GM18502 (cell line): ENCODE measurements around the gene PLCH1.

Experiments used
- ATAC-seq: cut with Tn5 transposase; IDR thresholded peaks from one replicate; pipeline ENCODE4 v1.9.1; 2021; ENCODE audit warnings: mild to moderate bottlenecking; ENCODE audit not compliant: unreplicated experiment, poor library complexity

PLCH1 gene

GRCh38 chr3:155497930-155498647, 246.8 kb downstream of the PLCH1 start:
- no peak for ATAC-seq

DNA sequence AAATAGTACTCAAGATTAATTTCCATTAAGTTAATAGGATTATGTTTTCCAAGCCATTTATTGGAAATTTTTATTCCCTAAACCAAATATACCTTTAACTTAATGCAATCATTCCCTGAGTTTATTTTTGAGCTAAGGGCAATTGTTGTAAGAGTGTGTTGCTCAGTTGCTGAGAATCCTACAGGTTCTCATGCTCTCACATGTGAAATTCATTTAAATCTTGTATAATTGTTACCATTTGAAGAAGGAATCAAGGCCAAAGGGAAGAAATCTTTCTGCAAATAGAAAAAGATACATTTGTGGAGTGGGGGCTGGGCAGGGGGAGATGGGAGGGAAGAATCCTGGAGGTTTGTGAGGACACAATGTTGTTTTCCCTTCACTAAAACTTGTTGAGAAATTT, 248.7 kb downstream of the PLCH1 start:
- ATAC-seq, result no peak

DNA sequence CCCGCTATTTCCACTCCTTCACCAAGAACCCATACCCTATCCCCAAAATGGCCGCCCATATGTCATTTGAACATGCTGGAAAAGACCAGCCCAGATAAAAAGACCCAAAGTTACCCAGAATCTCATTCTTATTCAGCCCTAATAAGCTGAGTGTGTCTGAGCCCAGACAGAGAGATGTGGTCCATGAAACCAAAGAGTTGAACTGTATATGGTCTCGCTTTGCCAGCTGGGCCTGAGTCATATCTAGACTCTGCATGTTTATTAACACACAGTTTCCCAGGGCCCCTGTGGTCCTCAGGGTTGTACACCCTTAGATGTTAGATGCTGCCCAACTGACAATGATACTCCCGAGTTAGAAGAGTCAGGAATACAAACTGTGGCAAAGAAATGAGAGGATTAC, 249.5 kb downstream of the PLCH1 start:
- ATAC-seq, result peak; percentile 91

DNA sequence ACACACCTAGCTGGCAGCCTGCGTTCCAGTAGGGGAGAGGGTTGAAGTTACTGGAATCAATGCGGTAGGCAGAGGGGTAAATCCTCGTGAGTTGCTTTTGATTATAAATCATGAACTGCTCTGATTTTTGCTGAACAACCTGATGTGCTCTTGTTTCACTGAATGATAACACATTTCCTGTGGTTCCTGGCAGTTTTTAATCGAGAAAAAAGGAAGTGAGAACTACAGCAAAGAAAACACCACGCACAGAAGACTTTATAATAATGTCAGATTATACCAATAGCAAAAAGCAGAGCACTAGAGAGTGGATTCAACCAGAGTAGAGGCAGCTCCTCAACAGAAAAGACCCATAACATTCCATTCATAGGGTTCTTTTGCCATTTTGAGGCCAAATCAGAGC, 250.5 kb downstream of the PLCH1 start:
- ATAC-seq, result peak; percentile 60

DNA sequence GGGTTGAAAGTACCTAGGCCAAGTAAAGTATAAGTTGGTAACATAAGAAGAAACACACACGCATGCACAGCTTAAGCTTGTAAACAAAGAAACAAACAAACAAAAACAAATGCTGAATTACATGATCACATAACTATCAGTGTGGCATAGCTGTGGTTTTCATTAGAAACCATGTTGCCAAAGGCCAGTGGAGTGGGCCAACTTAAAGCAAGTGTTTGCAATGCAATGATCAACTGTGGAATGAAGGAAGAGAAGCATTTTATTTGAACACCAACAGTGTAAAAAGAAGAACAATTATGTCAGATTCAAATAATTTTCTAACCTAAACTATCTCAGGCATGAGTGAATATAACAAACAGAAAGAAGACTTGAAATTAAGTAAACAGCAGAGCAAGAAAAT, 252.0 kb downstream of the PLCH1 start:
- no peak for ATAC-seq

GRCh38 chr3:155491696-155492095, 253.2 kb downstream of the PLCH1 start:
- no peak for ATAC-seq

DNA sequence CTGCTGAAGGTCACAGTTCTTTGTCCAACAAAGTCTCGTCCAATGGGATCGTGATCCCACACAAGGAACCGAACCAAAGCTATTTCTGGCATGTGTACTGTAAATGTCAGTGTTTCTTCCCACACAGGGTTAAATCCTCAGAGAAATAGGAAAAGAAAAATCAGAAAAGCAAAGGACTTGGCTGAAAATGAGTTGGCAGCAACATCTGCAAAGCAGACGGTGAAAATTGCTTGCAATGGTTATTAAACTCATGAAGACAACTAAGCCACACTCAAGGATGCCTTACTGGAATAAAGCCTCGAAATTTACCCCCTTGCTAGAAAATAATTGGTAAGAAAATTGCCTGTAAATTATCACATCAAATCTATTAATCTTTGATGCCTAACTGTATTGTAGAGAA, 256.2 kb downstream of the PLCH1 start:
- ATAC-seq, result no peak

DNA sequence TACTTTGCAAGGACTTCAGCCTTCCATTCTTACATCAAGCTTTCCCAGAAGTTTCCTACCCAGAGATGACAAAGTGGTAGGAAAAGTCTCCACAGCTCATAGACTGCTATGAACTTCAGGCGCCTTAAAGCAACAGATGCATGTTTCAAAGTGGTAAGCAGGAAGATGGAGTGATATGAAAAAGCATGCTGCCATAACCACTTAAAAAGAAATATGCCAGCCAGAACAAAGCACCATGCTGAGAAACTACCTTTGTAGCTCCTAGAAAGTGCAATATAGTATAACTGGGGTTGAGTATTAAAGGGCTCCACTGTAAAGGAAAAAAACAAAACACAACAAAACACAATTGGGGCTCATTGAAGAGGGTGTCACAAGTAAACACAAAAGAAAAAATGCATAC, 259.0 kb downstream of the PLCH1 start:
- no peak for ATAC-seq

GRCh38 chr3:155481591-155481990, 263.3 kb downstream of the PLCH1 start:
- no peak for ATAC-seq

DNA sequence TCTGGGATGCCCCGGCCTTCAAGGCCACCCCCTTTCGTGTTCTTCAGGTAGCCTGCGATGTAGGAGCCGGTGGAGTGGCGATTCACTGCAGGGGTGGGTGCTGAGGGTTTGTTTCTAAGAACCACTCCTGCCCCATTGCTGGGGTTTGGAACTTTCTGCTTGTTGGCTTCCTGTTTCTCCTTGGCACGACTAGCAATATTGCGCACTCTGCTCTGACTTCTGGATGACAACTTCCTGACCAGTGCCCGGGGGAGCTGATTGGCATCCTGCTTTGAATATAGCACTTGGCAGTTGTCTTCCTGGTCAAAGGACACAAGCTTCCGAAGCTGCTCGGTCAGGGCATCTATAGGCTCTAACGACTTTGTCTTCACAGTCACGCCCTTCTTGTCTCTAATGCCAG, 263.8 kb downstream of the PLCH1 start:
- ATAC-seq, result no peak

DNA sequence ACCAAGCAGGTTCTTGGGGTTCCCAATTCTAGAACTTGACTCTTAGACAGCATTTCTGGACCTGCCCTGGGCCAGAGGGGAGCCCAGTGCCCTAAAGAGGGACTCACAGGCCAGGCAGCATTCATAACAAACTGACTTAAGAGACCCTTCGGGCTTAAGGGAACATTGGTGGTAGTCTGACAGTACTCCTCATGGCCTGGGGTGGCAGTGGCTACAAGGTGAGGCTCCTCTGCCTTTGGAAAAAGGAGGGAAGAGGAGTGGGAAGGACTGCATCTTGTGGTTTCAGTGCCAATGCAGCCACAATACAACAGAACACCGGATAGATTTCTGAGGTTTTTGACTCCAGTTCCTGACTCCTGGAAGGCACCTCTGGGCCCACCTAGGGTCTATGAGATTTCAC, 279.2 kb downstream of the PLCH1 start:
- ATAC-seq, result no peak

- no peak for ATAC-seq
These were observed 282.2 kb downstream of the PLCH1 start for GRCh38 chr3:155462672-155463071.

DNA sequence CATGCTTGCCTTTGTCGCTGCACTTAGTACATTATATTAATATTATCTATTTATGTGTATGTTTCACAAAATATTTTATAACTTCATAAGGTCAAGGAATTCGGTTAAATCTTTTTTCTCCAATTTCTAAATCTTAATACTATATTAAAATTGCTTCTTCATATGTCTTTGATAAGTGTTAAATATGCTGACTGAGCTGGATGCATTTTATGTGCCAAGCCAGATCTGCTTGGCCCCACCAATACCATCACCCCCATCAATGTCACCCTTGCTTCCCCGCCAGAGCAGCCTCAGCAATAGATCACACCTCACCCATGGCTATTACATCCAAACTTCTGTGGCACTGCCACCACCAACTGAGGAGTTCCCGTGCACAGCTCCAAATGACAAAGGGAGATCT, 287.3 kb downstream of the PLCH1 start:
- no peak for ATAC-seq

GRCh38 chr3:155455765-155456164, 289.1 kb downstream of the PLCH1 start:
- no peak for ATAC-seq

- no peak for ATAC-seq
These were observed 291.4 kb downstream of the PLCH1 start for GRCh38 chr3:155453512-155453911.

DNA sequence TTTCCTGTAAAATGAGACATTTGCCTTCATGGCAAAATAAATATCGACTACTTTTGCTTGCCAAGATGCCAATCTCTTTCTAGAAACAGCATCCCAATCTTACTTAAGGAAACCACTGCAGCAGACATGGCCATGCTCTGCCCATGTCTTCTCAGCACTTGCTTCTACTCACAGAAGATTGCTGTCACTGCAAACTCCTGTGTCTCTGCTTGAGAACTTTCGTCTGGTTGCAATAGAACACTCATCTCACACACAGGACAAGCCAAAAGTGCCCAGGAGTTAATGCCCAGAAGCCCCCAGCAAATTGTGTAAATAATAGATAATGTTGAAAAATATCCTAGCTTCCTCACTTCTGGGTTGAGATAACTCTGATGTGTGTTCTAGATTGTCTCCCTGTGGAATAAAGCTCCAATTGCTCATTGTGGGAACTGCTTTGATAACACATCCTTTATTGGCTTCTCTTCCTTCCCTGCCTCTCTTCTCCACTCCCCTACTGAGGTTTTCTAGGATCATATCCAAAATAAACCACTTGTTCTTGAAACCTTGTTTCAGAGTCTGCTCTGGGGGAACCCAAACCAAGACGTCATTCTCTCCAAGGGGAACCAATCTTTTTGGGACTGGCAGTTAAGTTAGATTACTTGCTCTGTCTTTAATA, 295.1 kb downstream of the PLCH1 start:
- ATAC-seq, result no peak

DNA sequence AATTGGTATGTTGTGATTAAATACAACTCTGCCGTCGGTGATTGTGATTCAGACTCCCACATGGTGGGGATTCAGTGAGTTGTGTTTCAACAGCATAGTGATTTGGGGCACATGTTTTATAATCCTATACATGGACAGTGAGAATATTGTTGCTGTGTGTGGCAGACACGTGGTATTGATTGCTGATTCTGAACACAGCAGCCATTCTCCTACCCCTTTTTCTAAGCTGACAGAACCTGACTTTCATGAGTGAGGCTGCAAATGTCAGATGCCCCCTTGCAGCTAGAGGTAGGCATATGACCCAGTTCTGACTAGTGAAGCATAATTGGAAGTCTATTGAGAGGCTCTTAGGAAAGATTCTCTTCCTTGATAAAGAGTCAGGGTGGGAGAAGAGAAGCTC, 296.3 kb downstream of the PLCH1 start:
- ATAC-seq, result no peak

- ATAC-seq, result no peak
These were observed 298.5 kb downstream of the PLCH1 start for GRCh38 chr3:155446366-155446765.

DNA sequence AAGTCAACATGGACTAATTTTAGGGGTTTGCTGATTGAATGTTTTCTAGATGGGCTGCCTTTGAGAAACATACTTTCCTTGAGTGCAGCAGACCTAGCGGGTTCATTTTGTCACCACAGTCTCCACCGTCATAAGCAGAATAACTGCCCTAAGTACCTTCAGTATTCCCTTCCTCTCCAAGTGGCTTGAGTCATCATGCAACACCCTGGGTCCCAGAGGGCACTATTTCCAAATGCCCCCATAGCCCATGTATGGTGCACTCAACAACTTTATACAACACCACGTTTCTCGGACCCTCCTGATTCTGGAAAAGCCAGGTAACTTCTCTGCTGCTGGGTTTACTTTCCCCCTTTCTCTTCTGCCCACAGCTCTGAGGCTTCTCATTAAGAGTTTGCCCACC, 300.1 kb downstream of the PLCH1 start:
- ATAC-seq, result no peak

DNA sequence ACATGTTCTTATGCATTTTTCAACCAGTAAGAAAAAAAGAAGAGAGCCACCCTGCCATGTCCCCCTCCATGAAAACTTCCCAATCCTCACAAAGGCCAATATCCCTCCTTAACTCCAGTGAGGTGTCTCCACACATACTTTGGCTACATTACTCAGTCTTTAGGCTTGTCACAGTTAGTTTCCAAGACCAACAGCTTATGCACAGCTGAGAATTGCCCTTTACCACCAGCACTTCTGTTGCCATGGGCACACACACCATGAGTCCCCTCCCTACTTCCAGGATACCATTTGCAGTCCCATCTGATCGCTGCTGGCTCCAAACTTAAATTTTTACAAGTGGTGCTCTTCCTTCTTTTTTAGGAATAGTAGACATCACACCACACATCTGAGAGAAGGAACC, 301.1 kb downstream of the PLCH1 start:
- no peak for ATAC-seq

- ATAC-seq, result no peak
These were observed 302.8 kb downstream of the PLCH1 start for GRCh38 chr3:155442072-155442471.

DNA sequence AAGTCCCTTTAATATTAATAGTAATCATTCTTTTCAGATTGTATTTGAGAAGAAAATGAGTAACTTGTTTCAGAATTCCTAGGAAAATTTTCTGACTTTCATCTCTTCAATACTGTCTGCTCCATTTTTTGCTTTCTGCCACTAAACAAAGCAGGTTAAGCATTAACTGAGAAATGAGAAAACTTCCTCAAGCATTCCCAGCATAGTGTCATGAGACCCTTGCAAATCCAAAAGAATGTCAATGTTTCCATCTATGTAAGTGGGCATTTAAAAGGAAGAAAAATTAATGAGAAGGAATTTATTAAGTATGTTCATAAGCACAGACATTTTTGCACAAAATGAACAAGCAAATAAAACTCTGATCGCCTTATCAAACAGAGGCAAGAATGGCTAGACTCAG, 303.4 kb downstream of the PLCH1 start:
- ATAC-seq, result no peak
